HepG2 (cell line): ENCODE results near the gene ZFTA.

Experiments
- CTCF ChIP-seq: sonication (generic); formaldehyde crosslinking; IDR thresholded peaks from 2 replicates; pipeline ENCODE4 v1.5.0; 2020; ENCODE audit warnings: mild to moderate bottlenecking, missing genetic modification reagents, moderate library complexity
- FOXA1 ChIP-seq, 2 experiments: fragments of 450-650 bp in 1 of 2; sonication (generic) in 1 of 2; formaldehyde crosslinking in 1 of 2; IDR thresholded peaks; 2 replicates each; pipeline versions ENCODE4 v1.4.0 to v1.6.1; 2016 to 2020; ENCODE audit warnings: missing genetic modification reagents in 1 of 2
- GABPA ChIP-seq, 2 experiments: IDR thresholded peaks; 2 replicates each; pipeline ENCODE4 v1.6.1; 2011 to 2016; ENCODE audit warnings: low read depth in 2 of 2, low read length in 1 of 2, missing biosample characterization in 1 of 2, missing genetic modification characterization in 1 of 2
- JUN ChIP-seq: sonication (generic); formaldehyde crosslinking; IDR thresholded peaks from 2 replicates; pipeline ENCODE4 v1.4.0; 2020; ENCODE audit warnings: mild to moderate bottlenecking, missing genetic modification reagents
- JUND ChIP-seq: sonication (generic); formaldehyde crosslinking; IDR thresholded peaks from 2 replicates; pipeline ENCODE4 v1.8.0; 2022; ENCODE audit warnings: mild to moderate bottlenecking, missing genetic modification reagents
- MXD4 ChIP-seq: IDR thresholded peaks from 2 replicates; pipeline ENCODE4 v1.6.1; 2016; ENCODE audit warnings: mild to moderate bottlenecking, missing biosample characterization, missing genetic modification reagents
- POLR2A ChIP-seq, 2 experiments: IDR thresholded peaks; 2 replicates each; pipeline ENCODE4 v1.6.1; 2011; ENCODE audit warnings: low read depth in 2 of 2, low read length in 2 of 2, mild to moderate bottlenecking in 1 of 2, moderate library complexity in 1 of 2; ENCODE audit not compliant: insufficient read depth in 1 of 2
- POLR2AphosphoS5 ChIP-seq: IDR thresholded peaks from 2 replicates; pipeline ENCODE4 v1.6.1; 2012; ENCODE audit warnings: low read depth, low read length
- SMAD1 ChIP-seq: sonication (generic); formaldehyde crosslinking; IDR thresholded peaks from 2 replicates; pipeline ENCODE4 v1.4.0; 2020; ENCODE audit warnings: missing genetic modification reagents, low read depth, mild to moderate bottlenecking, borderline replicate concordance
- SP1 ChIP-seq, 2 experiments: fragments of 450-650 bp in 1 of 2; sonication (generic) in 1 of 2; formaldehyde crosslinking in 1 of 2; IDR thresholded peaks; 2 replicates each; pipeline versions ENCODE4 v1.4.0 to v1.6.1; 2016 to 2020; ENCODE audit warnings: missing genetic modification reagents in 1 of 2
- THAP11 ChIP-seq: IDR thresholded peaks from 2 replicates; pipeline ENCODE4 v1.6.1; 2016; ENCODE audit warnings: missing biosample characterization, missing genetic modification reagents
- ZNF292 ChIP-seq: sonication (generic); formaldehyde crosslinking; IDR thresholded peaks from 2 replicates; pipeline ENCODE4 v1.8.1; 2022; ENCODE audit warnings: mild to moderate bottlenecking, low read depth, missing genetic modification reagents, borderline replicate concordance
- ZNF317 ChIP-seq: sonication (generic); formaldehyde crosslinking; IDR thresholded peaks from 2 replicates; pipeline ENCODE4 v1.5.0; 2020; ENCODE audit warnings: mild to moderate bottlenecking, missing genetic modification reagents
- TF ChIP-seq, protein P1 (sequence below): sonication (generic); formaldehyde crosslinking; IDR thresholded peaks from 2 replicates; pipeline ENCODE4 v1.8.1; 2023; ENCODE audit warnings: mild to moderate bottlenecking, inconsistent platforms, moderate library complexity, missing genetic modification reagents, borderline replicate concordance

DNA sequence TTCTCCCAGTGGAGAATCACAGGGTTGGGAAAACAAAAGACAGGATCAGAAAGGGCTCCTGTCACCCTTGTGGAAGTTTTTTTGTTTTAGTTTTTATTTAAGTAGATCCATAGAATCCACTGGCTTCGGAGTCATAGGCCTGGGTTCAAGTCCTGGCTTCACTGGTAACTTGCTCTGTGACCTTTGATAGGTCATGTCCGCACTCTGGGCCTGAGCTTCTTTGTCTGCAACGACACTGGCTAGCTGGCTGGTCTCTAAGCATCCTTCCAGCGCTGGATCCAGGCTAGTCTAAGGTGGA lies 1.4 kb downstream of the ZFTA start:
- TF ChIP-seq MXD4 (CRISPR knock-in tag) (no peak), CTCF (CRISPR knock-in tag) (no peak), POLR2A (IDR thresholded peaks at IDR 0.05; ENCODE audit: insufficient read depth in 1 of 2, low read depth in 2 of 2, low read length in 2 of 2) (no peak), GABPA (IDR thresholded peaks at IDR 0.05; ENCODE audit: low read depth, low read length) (no peak), GABPA (CRISPR knock-in tag; IDR thresholded peaks at IDR 0.05; ENCODE audit: low read depth) (no peak), POLR2AphosphoS5 (no peak), SP1 (IDR thresholded peaks at IDR 0.05) (no peak), SP1 (CRISPR knock-in tag; IDR thresholded peaks at IDR 0.05) (no peak), FOXA1 (IDR thresholded peaks at IDR 0.05) (no peak), FOXA1 (CRISPR knock-in tag; IDR thresholded peaks at IDR 0.05) (no peak), JUND (CRISPR knock-in tag) (no peak), SMAD1 (CRISPR knock-in tag) (no peak), ZNF317 (CRISPR knock-in tag) (no peak), ZNF292 (CRISPR knock-in tag) (no peak), THAP11 (CRISPR knock-in tag) (no peak), JUN (CRISPR knock-in tag) (no peak)
- TF ChIP-seq, protein P1, sequence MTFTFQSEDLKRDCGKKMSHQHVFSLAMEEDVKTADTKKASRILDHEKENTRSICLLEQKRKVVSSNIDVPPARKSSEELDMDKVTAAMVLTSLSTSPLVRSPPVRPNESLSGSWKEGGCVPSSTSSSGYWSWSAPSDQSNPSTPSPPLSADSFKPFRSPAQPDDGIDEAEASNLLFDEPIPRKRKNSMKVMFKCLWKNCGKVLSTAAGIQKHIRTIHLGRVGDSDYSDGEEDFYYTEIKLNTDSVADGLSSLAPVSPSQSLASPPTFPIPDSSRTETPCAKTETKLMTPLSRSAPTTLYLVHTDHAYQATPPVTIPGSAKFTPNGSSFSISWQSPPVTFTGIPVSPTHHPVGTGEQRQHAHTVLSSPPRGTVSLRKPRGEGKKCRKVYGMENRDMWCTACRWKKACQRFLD (CRISPR knock-in tag), result no peak
